ENCODE results near the gene PRKN. TPM values are rescaled to one million over a fixed set of nuclear protein-coding genes. Genes with fewer than 3 reads are reported as not detected.

PRKN gene
- total and polyA plus RNA-seq, 2 experiments from 2014 or later = 0.10 to 0.84 TPM

- Mint-ChIP-seq H3K27me3 (ENCODE audit: insufficient read depth, low read depth, poor library complexity) (no peaks in the 10 kb centered on the region), H3K4me1 (no peaks in the 10 kb centered on the region), H3K36me3 (ENCODE audit: low read depth) (no peaks in the 10 kb centered on the region), H3K4me3 (no peak overlapping the region), H3K9me3 (no peaks in the 10 kb centered on the region), H3K27ac (no peak overlapping the region)
- H3K27me3 ChIP-seq (ENCODE audit: insufficient read depth) = no peaks in the 10 kb centered on the region
- no peaks in the 10 kb centered on the region for H3K9me2 ChIP-seq (ENCODE audit: insufficient read depth)
- no peaks in the 10 kb centered on the region for H3K79me2 ChIP-seq (replicated peaks; ENCODE audit: insufficient read depth)
- H2AFZ ChIP-seq = no peak overlapping the region
- no peaks in the 10 kb centered on the region for H3K4me1 ChIP-seq (ENCODE audit: insufficient read depth)
- TF ChIP-seq, protein P1, sequence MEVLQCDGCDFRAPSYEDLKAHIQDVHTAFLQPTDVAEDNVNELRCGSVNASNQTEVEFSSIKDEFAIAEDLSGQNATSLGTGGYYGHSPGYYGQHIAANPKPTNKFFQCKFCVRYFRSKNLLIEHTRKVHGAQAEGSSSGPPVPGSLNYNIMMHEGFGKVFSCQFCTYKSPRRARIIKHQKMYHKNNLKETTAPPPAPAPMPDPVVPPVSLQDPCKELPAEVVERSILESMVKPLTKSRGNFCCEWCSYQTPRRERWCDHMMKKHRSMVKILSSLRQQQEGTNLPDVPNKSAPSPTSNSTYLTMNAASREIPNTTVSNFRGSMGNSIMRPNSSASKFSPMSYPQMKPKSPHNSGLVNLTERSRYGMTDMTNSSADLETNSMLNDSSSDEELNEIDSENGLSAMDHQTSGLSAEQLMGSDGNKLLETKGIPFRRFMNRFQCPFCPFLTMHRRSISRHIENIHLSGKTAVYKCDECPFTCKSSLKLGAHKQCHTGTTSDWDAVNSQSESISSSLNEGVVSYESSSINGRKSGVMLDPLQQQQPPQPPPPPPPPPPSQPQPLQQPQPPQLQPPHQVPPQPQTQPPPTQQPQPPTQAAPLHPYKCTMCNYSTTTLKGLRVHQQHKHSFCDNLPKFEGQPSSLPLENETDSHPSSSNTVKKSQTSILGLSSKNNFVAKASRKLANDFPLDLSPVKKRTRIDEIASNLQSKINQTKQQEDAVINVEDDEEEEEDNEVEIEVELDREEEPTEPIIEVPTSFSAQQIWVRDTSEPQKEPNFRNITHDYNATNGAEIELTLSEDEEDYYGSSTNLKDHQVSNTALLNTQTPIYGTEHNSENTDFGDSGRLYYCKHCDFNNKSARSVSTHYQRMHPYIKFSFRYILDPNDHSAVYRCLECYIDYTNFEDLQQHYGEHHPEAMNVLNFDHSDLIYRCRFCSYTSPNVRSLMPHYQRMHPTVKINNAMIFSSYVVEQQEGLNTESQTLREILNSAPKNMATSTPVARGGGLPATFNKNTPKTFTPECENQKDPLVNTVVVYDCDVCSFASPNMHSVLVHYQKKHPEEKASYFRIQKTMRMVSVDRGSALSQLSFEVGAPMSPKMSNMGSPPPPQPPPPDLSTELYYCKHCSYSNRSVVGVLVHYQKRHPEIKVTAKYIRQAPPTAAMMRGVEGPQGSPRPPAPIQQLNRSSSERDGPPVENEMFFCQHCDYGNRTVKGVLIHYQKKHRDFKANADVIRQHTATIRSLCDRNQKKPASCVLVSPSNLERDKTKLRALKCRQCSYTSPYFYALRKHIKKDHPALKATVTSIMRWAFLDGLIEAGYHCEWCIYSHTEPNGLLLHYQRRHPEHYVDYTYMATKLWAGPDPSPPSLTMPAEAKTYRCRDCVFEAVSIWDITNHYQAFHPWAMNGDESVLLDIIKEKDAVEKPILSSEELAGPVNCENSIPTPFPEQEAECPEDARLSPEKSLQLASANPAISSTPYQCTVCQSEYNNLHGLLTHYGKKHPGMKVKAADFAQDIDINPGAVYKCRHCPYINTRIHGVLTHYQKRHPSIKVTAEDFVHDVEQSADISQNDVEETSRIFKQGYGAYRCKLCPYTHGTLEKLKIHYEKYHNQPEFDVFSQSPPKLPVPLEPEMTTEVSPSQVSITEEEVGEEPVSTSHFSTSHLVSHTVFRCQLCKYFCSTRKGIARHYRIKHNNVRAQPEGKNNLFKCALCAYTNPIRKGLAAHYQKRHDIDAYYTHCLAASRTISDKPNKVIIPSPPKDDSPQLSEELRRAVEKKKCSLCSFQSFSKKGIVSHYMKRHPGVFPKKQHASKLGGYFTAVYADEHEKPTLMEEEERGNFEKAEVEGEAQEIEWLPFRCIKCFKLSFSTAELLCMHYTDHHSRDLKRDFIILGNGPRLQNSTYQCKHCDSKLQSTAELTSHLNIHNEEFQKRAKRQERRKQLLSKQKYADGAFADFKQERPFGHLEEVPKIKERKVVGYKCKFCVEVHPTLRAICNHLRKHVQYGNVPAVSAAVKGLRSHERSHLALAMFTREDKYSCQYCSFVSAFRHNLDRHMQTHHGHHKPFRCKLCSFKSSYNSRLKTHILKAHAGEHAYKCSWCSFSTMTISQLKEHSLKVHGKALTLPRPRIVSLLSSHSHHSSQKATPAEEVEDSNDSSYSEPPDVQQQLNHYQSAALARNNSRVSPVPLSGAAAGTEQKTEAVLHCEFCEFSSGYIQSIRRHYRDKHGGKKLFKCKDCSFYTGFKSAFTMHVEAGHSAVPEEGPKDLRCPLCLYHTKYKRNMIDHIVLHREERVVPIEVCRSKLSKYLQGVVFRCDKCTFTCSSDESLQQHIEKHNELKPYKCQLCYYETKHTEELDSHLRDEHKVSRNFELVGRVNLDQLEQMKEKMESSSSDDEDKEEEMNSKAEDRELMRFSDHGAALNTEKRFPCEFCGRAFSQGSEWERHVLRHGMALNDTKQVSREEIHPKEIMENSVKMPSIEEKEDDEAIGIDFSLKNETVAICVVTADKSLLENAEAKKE (CRISPR knock-in tag; IDR thresholded peaks at IDR 0.05) = no peak
- TF ChIP-seq CREB1 (CRISPR knock-in tag; IDR thresholded peaks at IDR 0.05; ENCODE audit: low read depth) (no peak), ZNF114 (CRISPR knock-in tag; IDR thresholded peaks at IDR 0.05) (no peak), EZH2phosphoT487 (IDR thresholded peaks at IDR 0.05; ENCODE audit: unreplicated experiment) (no peak), POLR2AphosphoS5 (IDR thresholded peaks at IDR 0.05; ENCODE audit: low read depth) (no peak), NANOG (IDR thresholded peaks at IDR 0.05; ENCODE audit: borderline replicate concordance) (no peak), ZNF331 (CRISPR knock-in tag; IDR thresholded peaks at IDR 0.05; ENCODE audit: low read depth) (no peak)
- TF ChIP-seq, protein P2, sequence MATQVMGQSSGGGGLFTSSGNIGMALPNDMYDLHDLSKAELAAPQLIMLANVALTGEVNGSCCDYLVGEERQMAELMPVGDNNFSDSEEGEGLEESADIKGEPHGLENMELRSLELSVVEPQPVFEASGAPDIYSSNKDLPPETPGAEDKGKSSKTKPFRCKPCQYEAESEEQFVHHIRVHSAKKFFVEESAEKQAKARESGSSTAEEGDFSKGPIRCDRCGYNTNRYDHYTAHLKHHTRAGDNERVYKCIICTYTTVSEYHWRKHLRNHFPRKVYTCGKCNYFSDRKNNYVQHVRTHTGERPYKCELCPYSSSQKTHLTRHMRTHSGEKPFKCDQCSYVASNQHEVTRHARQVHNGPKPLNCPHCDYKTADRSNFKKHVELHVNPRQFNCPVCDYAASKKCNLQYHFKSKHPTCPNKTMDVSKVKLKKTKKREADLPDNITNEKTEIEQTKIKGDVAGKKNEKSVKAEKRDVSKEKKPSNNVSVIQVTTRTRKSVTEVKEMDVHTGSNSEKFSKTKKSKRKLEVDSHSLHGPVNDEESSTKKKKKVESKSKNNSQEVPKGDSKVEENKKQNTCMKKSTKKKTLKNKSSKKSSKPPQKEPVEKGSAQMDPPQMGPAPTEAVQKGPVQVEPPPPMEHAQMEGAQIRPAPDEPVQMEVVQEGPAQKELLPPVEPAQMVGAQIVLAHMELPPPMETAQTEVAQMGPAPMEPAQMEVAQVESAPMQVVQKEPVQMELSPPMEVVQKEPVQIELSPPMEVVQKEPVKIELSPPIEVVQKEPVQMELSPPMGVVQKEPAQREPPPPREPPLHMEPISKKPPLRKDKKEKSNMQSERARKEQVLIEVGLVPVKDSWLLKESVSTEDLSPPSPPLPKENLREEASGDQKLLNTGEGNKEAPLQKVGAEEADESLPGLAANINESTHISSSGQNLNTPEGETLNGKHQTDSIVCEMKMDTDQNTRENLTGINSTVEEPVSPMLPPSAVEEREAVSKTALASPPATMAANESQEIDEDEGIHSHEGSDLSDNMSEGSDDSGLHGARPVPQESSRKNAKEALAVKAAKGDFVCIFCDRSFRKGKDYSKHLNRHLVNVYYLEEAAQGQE (IDR thresholded peaks at IDR 0.05; ENCODE audit: unreplicated experiment) = no peak
- TF ChIP-seq, protein P3, sequence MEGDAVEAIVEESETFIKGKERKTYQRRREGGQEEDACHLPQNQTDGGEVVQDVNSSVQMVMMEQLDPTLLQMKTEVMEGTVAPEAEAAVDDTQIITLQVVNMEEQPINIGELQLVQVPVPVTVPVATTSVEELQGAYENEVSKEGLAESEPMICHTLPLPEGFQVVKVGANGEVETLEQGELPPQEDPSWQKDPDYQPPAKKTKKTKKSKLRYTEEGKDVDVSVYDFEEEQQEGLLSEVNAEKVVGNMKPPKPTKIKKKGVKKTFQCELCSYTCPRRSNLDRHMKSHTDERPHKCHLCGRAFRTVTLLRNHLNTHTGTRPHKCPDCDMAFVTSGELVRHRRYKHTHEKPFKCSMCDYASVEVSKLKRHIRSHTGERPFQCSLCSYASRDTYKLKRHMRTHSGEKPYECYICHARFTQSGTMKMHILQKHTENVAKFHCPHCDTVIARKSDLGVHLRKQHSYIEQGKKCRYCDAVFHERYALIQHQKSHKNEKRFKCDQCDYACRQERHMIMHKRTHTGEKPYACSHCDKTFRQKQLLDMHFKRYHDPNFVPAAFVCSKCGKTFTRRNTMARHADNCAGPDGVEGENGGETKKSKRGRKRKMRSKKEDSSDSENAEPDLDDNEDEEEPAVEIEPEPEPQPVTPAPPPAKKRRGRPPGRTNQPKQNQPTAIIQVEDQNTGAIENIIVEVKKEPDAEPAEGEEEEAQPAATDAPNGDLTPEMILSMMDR (conservative IDR thresholded peaks at IDR 0.05; ENCODE audit: low read depth in 2 of 2) = no peak
- no peak overlapping the region for H3K4me2 ChIP-seq
- no peak for ATAC-seq
- no peaks in the 10 kb centered on the region for H3K36me3 ChIP-seq (ENCODE audit: insufficient read depth)
- no peaks in the 10 kb centered on the region for H4K20me1 ChIP-seq (replicated peaks; ENCODE audit: insufficient read depth)
- no peak overlapping the region for H3K4me3 ChIP-seq
- no peak overlapping the region for H3K27ac ChIP-seq (ENCODE audit: low read depth)
- no peaks in the 10 kb centered on the region for H3F3A ChIP-seq (replicated peaks; ENCODE audit: low read depth)
- DNase-seq (ENCODE audit: low spot score) = no peak
Observed at GRCh38 chr6:162088091-162088490, 639.5 kb downstream of the PRKN start.

Measured in GM23338 (cell line).